Panc1 (cell line): ENCODE measurements around the gene DUSP1. TPM values are rescaled to one million over a fixed set of nuclear protein-coding genes. Genes with fewer than 3 reads are reported as not detected.

Experiments
- ATAC-seq: fragments of 200-7000 bp; cut with Tn5 transposase; 2 replicates; pipeline ENCODE4 v1.9.1; 2020; ENCODE audit warnings: mild to moderate bottlenecking, moderate library complexity
- BruUV-seq: library from RNA; stranded (reverse); fragments of 400-500 nt; replicated peaks from 2 replicates; lab custom pipeline; 2021; lab: Mats Ljungman, UMichigan
- CTCF ChIA-PET: fragments of 300-600 bp; sonication (Branson Sonifier 250); formaldehyde crosslinking; loops from one replicate; lab custom pipeline; 2022; ENCODE audit warnings: antibody characterized with exemption; lab: Charles Lee
- POLR2A ChIA-PET: fragments of 300-600 bp; sonication (Branson Sonifier 250); formaldehyde crosslinking; loops from one replicate; lab custom pipeline; 2022; ENCODE audit warnings: antibody characterized with exemption; lab: Charles Lee
- DNase-seq: peaks from one replicate; pipeline ENCODE4 v3.0.0-alpha.2; 2010; ENCODE audit warnings: low read depth, low spot score
- H3K27ac ChIP-seq: 2 replicates; pipeline ENCODE4 v1.5.1; 2011; ENCODE audit warnings: mild to moderate bottlenecking, low read length, inconsistent platforms
- H3K27me3 ChIP-seq: fragments of 200-500 bp; sonication (Bioruptor generic); 2 replicates; pipeline ENCODE4 v1.6.0; 2014; ENCODE audit warnings: low read length, inconsistent platforms; ENCODE audit not compliant: control insufficient read depth, insufficient read depth
- H3K36me3 ChIP-seq: fragments of 200-500 bp; sonication (Bioruptor generic); 2 replicates; pipeline ENCODE4 v1.5.1; 2014; ENCODE audit warnings: inconsistent platforms, mild to moderate bottlenecking, low read length, moderate library complexity; ENCODE audit not compliant: control insufficient read depth, insufficient read depth
- H3K4me1 ChIP-seq: 2 replicates; pipeline ENCODE4 v1.5.1; 2011; ENCODE audit warnings: inconsistent platforms, mild to moderate bottlenecking, low read length, moderate library complexity; ENCODE audit not compliant: control insufficient read depth, insufficient read depth
- H3K4me3 ChIP-seq, 2 experiments: 2 replicates each; pipeline ENCODE4 v1.5.1; 2011 to 2012; ENCODE audit warnings: low read depth in 2 of 2, low read length in 2 of 2, mild to moderate bottlenecking in 2 of 2, inconsistent platforms in 1 of 2, moderate library complexity in 1 of 2
- H3K9me3 ChIP-seq: fragments of 200-500 bp; sonication (Bioruptor generic); 2 replicates; pipeline ENCODE4 v1.5.1; 2014; ENCODE audit warnings: low read depth, mild to moderate bottlenecking, inconsistent platforms, low read length, moderate library complexity; ENCODE audit not compliant: control insufficient read depth, insufficient read depth
- POLR2AphosphoS5 ChIP-seq: IDR thresholded peaks from 2 replicates; pipeline ENCODE4 v1.6.1; 2012; ENCODE audit warnings: mild to moderate bottlenecking, low read depth, low read length, moderate library complexity
- SIN3A ChIP-seq: IDR thresholded peaks from 2 replicates; pipeline ENCODE4 v1.6.1; 2012; ENCODE audit warnings: low read depth, mild to moderate bottlenecking, low read length, moderate library complexity, borderline replicate concordance; ENCODE audit not compliant: insufficient read depth
- TCF7L2 ChIP-seq: IDR thresholded peaks from 2 replicates; pipeline ENCODE4 v1.6.1; 2011; ENCODE audit warnings: mild to moderate bottlenecking, low read depth, low read length, inconsistent platforms
- in situ Hi-C: cut with HindIII; loops from 2 replicates; pipeline ENCODE4 v1.10.0; 2016; ENCODE audit warnings: low sequenced_read_pairs, low pct_unique_long_range_greater_than_20kb
- intact Hi-C: fragments of 100-400 bp; cut with micrococcal nuclease; formaldehyde crosslinking; loops from one replicate; pipeline ENCODE4 v1.10.0; 2022; ENCODE audit not compliant: unreplicated experiment
- total RNA-seq: library from RNA; stranded (reverse); gene quantifications from one replicate; pipeline ENCODE4 v1.2.1, GENCODE V29; 2021; ENCODE audit not compliant: unreplicated experiment
- TF ChIP-seq, protein P1 (sequence below), 2 experiments: IDR thresholded peaks; 2 replicates each; pipeline ENCODE4 v1.6.1; 2011 to 2012; ENCODE audit warnings: low read depth in 2 of 2, control low read depth in 1 of 2, low read length in 1 of 2, mild to moderate bottlenecking in 1 of 2, moderate library complexity in 1 of 2; ENCODE audit not compliant: insufficient read depth in 1 of 2
- TF ChIP-seq, protein P2 (sequence below): fragments of 450-650 bp; IDR thresholded peaks from 2 replicates; pipeline ENCODE4 v1.5.1; 2017; ENCODE audit warnings: mild to moderate bottlenecking

The DUSP1 gene
- total RNA-seq, 1 experiment from 2014 or later, result 79.9 TPM

GRCh38 chr5:172718527-172719114, 52.4 kb downstream of the DUSP1 start:
- POLR2A ChIA-PET, result no interaction called here
- intact Hi-C loops, result loop anchor here (10.0 kb wide), 2 partner anchors 146 to 186 kb away; no protein-coding TSS in a partner anchor
- Histone ChIP-seq H3K36me3 (no peaks in the 10 kb centered on the region), H3K27ac (no peak overlapping the region), H3K4me3 (no peak overlapping the region), H3K4me1 (peaks cover 39% of the 10 kb centered on the region), H3K9me3 (no peaks in the 10 kb centered on the region), H3K27me3 (no peaks in the 10 kb centered on the region)
- DNase-seq (no peak), ATAC-seq (no peak)
- in situ Hi-C loops, result no loop called here
- no TSS peak for BruUV-seq
- TF ChIP-seq POLR2AphosphoS5 (no peak), SIN3A (no peak), TCF7L2 (no peak)
- TF ChIP-seq, protein P1, sequence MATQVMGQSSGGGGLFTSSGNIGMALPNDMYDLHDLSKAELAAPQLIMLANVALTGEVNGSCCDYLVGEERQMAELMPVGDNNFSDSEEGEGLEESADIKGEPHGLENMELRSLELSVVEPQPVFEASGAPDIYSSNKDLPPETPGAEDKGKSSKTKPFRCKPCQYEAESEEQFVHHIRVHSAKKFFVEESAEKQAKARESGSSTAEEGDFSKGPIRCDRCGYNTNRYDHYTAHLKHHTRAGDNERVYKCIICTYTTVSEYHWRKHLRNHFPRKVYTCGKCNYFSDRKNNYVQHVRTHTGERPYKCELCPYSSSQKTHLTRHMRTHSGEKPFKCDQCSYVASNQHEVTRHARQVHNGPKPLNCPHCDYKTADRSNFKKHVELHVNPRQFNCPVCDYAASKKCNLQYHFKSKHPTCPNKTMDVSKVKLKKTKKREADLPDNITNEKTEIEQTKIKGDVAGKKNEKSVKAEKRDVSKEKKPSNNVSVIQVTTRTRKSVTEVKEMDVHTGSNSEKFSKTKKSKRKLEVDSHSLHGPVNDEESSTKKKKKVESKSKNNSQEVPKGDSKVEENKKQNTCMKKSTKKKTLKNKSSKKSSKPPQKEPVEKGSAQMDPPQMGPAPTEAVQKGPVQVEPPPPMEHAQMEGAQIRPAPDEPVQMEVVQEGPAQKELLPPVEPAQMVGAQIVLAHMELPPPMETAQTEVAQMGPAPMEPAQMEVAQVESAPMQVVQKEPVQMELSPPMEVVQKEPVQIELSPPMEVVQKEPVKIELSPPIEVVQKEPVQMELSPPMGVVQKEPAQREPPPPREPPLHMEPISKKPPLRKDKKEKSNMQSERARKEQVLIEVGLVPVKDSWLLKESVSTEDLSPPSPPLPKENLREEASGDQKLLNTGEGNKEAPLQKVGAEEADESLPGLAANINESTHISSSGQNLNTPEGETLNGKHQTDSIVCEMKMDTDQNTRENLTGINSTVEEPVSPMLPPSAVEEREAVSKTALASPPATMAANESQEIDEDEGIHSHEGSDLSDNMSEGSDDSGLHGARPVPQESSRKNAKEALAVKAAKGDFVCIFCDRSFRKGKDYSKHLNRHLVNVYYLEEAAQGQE (IDR thresholded peaks at IDR 0.05; ENCODE audit: insufficient read depth in 1 of 2, low read depth in 2 of 2, low read length in 1 of 2), result no peak
- TF ChIP-seq, protein P2, sequence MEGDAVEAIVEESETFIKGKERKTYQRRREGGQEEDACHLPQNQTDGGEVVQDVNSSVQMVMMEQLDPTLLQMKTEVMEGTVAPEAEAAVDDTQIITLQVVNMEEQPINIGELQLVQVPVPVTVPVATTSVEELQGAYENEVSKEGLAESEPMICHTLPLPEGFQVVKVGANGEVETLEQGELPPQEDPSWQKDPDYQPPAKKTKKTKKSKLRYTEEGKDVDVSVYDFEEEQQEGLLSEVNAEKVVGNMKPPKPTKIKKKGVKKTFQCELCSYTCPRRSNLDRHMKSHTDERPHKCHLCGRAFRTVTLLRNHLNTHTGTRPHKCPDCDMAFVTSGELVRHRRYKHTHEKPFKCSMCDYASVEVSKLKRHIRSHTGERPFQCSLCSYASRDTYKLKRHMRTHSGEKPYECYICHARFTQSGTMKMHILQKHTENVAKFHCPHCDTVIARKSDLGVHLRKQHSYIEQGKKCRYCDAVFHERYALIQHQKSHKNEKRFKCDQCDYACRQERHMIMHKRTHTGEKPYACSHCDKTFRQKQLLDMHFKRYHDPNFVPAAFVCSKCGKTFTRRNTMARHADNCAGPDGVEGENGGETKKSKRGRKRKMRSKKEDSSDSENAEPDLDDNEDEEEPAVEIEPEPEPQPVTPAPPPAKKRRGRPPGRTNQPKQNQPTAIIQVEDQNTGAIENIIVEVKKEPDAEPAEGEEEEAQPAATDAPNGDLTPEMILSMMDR, result no peak
- CTCF ChIA-PET, result no interaction called here

Other genes with a start within 250 kb of the DUSP1 start
- gene NEURL1B, start 129.9 kb downstream of the DUSP1 start, total RNA-seq, result 5.3 TPM
- gene ERGIC1, start 63.1 kb upstream of the DUSP1 start, total RNA-seq, result 206 TPM
- 49.8 TPM for gene RPL26L1, start 188.2 kb upstream of the DUSP1 start, total RNA-seq
- gene ATP6V0E1, start 212.6 kb upstream of the DUSP1 start, total RNA-seq, result 332 TPM